Body of pancreas (tissue), 4 donors: ENCODE measurements around the gene EVA1C.

Experiments used
- CTCF ChIP-seq, 7 experiments: fragments of 450-650 bp in 4 of 7; fragments of 200-600 bp in 3 of 7; sonication (generic) in 3 of 7; IDR thresholded peaks; one replicate each; pipeline ENCODE4 v1.5.1; 2016 to 2019; ENCODE audit warnings: antibody characterized with exemption in 7 of 7
- POLR2A ChIP-seq, 3 donors: fragments of 450-650 bp; IDR thresholded peaks; one replicate each; pipeline ENCODE4 v1.6.1; 2016; ENCODE audit warnings: antibody characterized with exemption in 3 of 3, mild to moderate bottlenecking in 2 of 3

GRCh38 chr21:32463367-32463766, 50.9 kb downstream of the EVA1C start:
- TF ChIP-seq POLR2A (IDR thresholded peaks at IDR 0.05): no peak
- no peak for TF ChIP-seq CTCF (IDR thresholded peaks at IDR 0.05)
